KMS-11 (cell line): Measurements from ENCODE around the gene CMBL.

Experiments
- H2AFZ ChIP-seq: fragments of 200-600 bp; sonication (generic); 2 replicates; pipeline ENCODE4 v1.6.1; 2016; ENCODE audit warnings: antibody characterized with exemption, mixed run types, low read depth
- H3K27ac ChIP-seq: fragments of 200-600 bp; sonication (generic); 2 replicates; pipeline ENCODE4 v1.6.1; 2016; ENCODE audit warnings: mild to moderate bottlenecking, mixed run types
- H3K27me3 ChIP-seq: fragments of 200-600 bp; sonication (generic); 2 replicates; pipeline ENCODE4 v1.6.1; 2017; ENCODE audit warnings: mild to moderate bottlenecking, low read depth, mixed run types, moderate library complexity; ENCODE audit not compliant: insufficient read depth
- H3K36me3 ChIP-seq: fragments of 200-600 bp; sonication (generic); 2 replicates; pipeline ENCODE4 v1.6.1; 2017; ENCODE audit warnings: mild to moderate bottlenecking, mixed run types; ENCODE audit not compliant: insufficient read depth
- H3K4me1 ChIP-seq: fragments of 200-600 bp; sonication (generic); 2 replicates; pipeline ENCODE4 v1.6.1; 2016; ENCODE audit warnings: mild to moderate bottlenecking, low read depth, mixed run types; ENCODE audit not compliant: poor library complexity, severe bottlenecking
- H3K4me2 ChIP-seq: fragments of 200-600 bp; sonication (generic); 2 replicates; pipeline ENCODE4 v1.7.0; 2016; ENCODE audit warnings: mild to moderate bottlenecking, mixed run types
- H3K4me3 ChIP-seq: fragments of 200-600 bp; sonication (generic); IDR thresholded peaks from 2 replicates; pipeline ENCODE4 v1.6.1; 2017; ENCODE audit warnings: low read depth, low read length, mixed read lengths; ENCODE audit not compliant: insufficient read depth
- H3K79me2 ChIP-seq: fragments of 200-600 bp; sonication (generic); 2 replicates; pipeline ENCODE4 v1.6.1; 2016; ENCODE audit warnings: low read depth, mixed run types; ENCODE audit not compliant: insufficient read depth
- H3K9ac ChIP-seq: fragments of 200-600 bp; sonication (generic); 2 replicates; pipeline ENCODE4 v1.6.1; 2016; ENCODE audit warnings: mild to moderate bottlenecking, mixed run types
- H4K20me1 ChIP-seq: fragments of 200-600 bp; sonication (generic); 2 replicates; pipeline ENCODE4 v1.6.1; 2016; ENCODE audit warnings: mild to moderate bottlenecking, mixed run types; ENCODE audit not compliant: insufficient read depth
- CTCF ChIP-seq: fragments of 200-600 bp; sonication (generic); conservative IDR thresholded peaks from 2 replicates; pipeline ENCODE4 v1.6.1; 2017; ENCODE audit warnings: low read depth, mild to moderate bottlenecking, antibody characterized with exemption, low read length, moderate library complexity, mixed read lengths

Gene CMBL

GRCh38 chr5:10246761-10247160, 60.9 kb downstream of the CMBL start:
- no peak overlapping the region for H3K9ac ChIP-seq
- no peak overlapping the region for H2AFZ ChIP-seq
- no peak overlapping the region for H3K27ac ChIP-seq
- H4K20me1 ChIP-seq, result peaks cover 3% of the 10 kb centered on the region; the same call in 1 of the 2 replicates
- peaks cover 4% of the 10 kb centered on the region; the same call in 1 of the 2 replicates for H3K36me3 ChIP-seq
- H3K79me2 ChIP-seq, result peaks cover 47% of the 10 kb centered on the region
- no peaks in the 10 kb centered on the region for H3K27me3 ChIP-seq
- H3K4me2 ChIP-seq, result no peak overlapping the region
- H3K4me1 ChIP-seq, result peaks cover 14% of the 10 kb centered on the region
- no peak for TF ChIP-seq CTCF
- no peak overlapping the region for H3K4me3 ChIP-seq

- H3K4me1 ChIP-seq, result peaks cover 9% of the 10 kb centered on the region
- TF ChIP-seq CTCF, result no peak
- H2AFZ ChIP-seq, result no peak overlapping the region
These were observed 63.3 kb downstream of the CMBL start for GRCh38 chr5:10244342-10244944.

GRCh38 chr5:10243660-10244240, 64.0 kb downstream of the CMBL start:
- Histone ChIP-seq H3K27ac (no peak overlapping the region), H3K36me3 (no peaks in the 10 kb centered on the region), H2AFZ (no peak overlapping the region), H3K9ac (no peak overlapping the region), H3K4me3 (no peak overlapping the region), H4K20me1 (no peaks in the 10 kb centered on the region), H3K27me3 (no peaks in the 10 kb centered on the region), H3K4me2 (no peak overlapping the region), H3K4me1 (peaks cover 8% of the 10 kb centered on the region), H3K79me2 (peaks cover 23% of the 10 kb centered on the region; the same call in 1 of the 2 replicates)
- TF ChIP-seq CTCF, result no peak

More at GRCh38 chr5:10244342-10244944, 63.3 kb downstream of the CMBL start:
- Histone ChIP-seq H3K79me2 (peaks cover 30% of the 10 kb centered on the region; the same call in 1 of the 2 replicates), H3K27ac (no peak overlapping the region), H3K9ac (no peak overlapping the region), H3K4me2 (no peak overlapping the region), H3K36me3 (no peaks in the 10 kb centered on the region), H3K27me3 (no peaks in the 10 kb centered on the region), H3K4me3 (no peak overlapping the region), H4K20me1 (no peaks in the 10 kb centered on the region)

- Histone ChIP-seq H4K20me1 (no peaks in the 10 kb centered on the region), H3K79me2 (no peaks in the 10 kb centered on the region), H3K27me3 (no peaks in the 10 kb centered on the region), H3K4me1 (no peaks in the 10 kb centered on the region), H3K4me2 (no peak overlapping the region), H3K4me3 (no peak overlapping the region), H3K27ac (no peak overlapping the region), H3K36me3 (no peaks in the 10 kb centered on the region; the same call in 1 of the 2 replicates), H3K9ac (no peak overlapping the region), H2AFZ (no peak overlapping the region)
- no peak for TF ChIP-seq CTCF
These were observed 72.4 kb downstream of the CMBL start for GRCh38 chr5:10235350-10235749.
